Nephron (organoid): ENCODE measurements around the gene RADIL.

Experiments
- H3K27ac Mint-ChIP-seq, 3 experiments: 2 replicates each; pipeline ENCODE4 v1.8.0; 2020; ENCODE audit warnings: mixed read lengths in 3 of 3, mild to moderate bottlenecking in 2 of 3, moderate library complexity in 1 of 3
- H3K27me3 Mint-ChIP-seq: 2 replicates; pipeline ENCODE4 v1.8.0; 2021; ENCODE audit warnings: low read depth, mild to moderate bottlenecking, moderate library complexity, mixed read lengths
- H3K36me3 Mint-ChIP-seq: 2 replicates; pipeline ENCODE4 v1.8.0; 2020; ENCODE audit warnings: low read depth, mixed read lengths
- H3K4me1 Mint-ChIP-seq: 2 replicates; pipeline ENCODE4 v1.8.0; 2020; ENCODE audit warnings: mixed read lengths
- H3K4me3 Mint-ChIP-seq, 3 experiments: 2 replicates each; pipeline ENCODE4 v1.8.0; 2020; ENCODE audit warnings: mild to moderate bottlenecking in 3 of 3, mixed read lengths in 3 of 3, moderate library complexity in 2 of 3
- H3K9me3 Mint-ChIP-seq: 2 replicates; pipeline ENCODE4 v1.8.0; 2020; ENCODE audit warnings: mixed read lengths
- TF ChIP-seq, protein P1 (sequence below), 3 experiments: fragments of 200-600 bp; sonication (generic); IDR thresholded peaks; one replicate each; pipeline ENCODE4 v1.5.0; 2021; ENCODE audit warnings: antibody characterized with exemption in 3 of 3; ENCODE audit not compliant: unreplicated experiment in 3 of 3

Gene RADIL

DNA sequence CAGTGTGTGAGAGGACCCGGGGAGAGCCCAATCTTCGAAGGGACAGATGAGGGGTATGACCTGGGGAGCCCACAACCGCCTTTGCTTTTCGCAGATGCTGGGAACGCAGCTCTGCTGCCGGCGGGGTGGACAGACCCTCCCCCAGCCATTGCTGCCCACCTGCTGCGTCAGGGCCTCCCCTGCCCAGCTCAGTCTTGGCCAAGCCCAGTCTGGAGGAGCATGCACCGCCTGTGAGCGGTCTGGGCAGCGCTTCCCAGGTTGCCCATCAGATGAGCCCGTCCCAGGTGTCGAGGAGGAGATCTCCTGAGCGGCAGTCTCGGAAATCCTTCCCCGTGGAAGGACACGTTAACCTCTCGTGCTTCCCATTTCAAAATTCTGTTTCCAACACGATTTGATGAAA is 125.4 kb downstream of the RADIL start:
- H3K9me3 Mint-ChIP-seq = no peaks in the 10 kb centered on the region
- H3K36me3 Mint-ChIP-seq = peaks cover 38% of the 10 kb centered on the region
- no peaks in the 10 kb centered on the region for H3K27me3 Mint-ChIP-seq
- H3K4me3 Mint-ChIP-seq = no peak overlapping the region
- TF ChIP-seq, protein P1, sequence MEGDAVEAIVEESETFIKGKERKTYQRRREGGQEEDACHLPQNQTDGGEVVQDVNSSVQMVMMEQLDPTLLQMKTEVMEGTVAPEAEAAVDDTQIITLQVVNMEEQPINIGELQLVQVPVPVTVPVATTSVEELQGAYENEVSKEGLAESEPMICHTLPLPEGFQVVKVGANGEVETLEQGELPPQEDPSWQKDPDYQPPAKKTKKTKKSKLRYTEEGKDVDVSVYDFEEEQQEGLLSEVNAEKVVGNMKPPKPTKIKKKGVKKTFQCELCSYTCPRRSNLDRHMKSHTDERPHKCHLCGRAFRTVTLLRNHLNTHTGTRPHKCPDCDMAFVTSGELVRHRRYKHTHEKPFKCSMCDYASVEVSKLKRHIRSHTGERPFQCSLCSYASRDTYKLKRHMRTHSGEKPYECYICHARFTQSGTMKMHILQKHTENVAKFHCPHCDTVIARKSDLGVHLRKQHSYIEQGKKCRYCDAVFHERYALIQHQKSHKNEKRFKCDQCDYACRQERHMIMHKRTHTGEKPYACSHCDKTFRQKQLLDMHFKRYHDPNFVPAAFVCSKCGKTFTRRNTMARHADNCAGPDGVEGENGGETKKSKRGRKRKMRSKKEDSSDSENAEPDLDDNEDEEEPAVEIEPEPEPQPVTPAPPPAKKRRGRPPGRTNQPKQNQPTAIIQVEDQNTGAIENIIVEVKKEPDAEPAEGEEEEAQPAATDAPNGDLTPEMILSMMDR (IDR thresholded peaks at IDR 0.05; ENCODE audit: unreplicated experiment in 3 of 3) = no peak
- H3K4me1 Mint-ChIP-seq = no peaks in the 10 kb centered on the region
- no peak overlapping the region for H3K27ac Mint-ChIP-seq

DNA sequence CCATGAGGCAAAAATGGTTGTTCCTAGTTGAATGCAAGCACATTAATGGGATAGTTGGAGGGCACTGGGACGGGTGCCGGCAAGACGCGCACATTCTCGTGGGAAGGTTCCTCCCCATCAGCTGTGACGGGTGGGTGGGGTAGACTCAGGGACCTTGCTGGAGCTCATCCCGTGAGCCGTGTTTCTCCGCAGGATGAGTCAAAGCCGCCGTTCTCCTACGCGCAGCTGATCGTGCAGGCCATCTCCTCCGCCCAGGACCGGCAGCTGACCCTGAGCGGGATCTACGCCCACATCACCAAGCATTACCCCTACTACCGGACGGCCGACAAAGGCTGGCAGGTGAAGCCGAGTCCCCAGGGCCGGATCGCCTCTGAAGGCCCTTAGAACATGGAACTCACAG is 128.5 kb downstream of the RADIL start:
- Mint-ChIP-seq H3K27me3 (no peaks in the 10 kb centered on the region), H3K4me1 (no peaks in the 10 kb centered on the region), H3K36me3 (peaks cover 30% of the 10 kb centered on the region), H3K27ac (no peak overlapping the region), H3K4me3 (no peak overlapping the region), H3K9me3 (no peaks in the 10 kb centered on the region)
- TF ChIP-seq, protein P1 (IDR thresholded peaks at IDR 0.05; ENCODE audit: unreplicated experiment in 3 of 3) = no peak

DNA sequence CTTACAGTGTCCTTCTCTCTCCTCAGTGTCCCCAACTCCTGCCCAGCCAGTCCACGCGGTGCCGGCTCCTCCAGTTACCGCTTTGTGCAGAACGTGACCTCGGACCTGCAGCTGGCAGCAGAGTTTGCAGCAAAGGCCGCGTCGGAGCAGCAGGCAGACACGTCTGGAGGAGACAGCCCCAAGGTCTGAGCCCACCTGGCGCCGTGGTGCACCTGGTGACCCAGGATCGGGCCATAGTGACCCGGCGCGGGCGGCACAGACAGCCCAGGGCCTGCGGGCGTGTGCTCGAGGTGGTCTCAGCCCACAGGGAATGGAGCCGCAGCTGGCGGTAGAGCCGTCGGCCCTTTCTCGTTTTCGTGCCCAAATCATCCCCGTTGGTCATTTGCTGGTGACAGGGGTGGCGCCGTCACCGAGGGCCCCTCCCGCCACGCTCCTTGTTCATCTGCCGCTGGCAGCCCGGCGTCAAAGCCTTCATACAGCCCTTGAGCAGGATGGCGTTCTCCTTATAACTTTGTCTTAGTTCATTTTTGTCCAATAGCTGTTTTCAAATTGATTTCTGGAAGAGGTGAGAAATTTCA is 129.0 kb downstream of the RADIL start:
- H3K27me3 Mint-ChIP-seq = no peaks in the 10 kb centered on the region
- H3K4me3 Mint-ChIP-seq = no peak overlapping the region
- H3K36me3 Mint-ChIP-seq = peaks cover 26% of the 10 kb centered on the region
- no peak overlapping the region for H3K27ac Mint-ChIP-seq
- H3K9me3 Mint-ChIP-seq = no peaks in the 10 kb centered on the region
- TF ChIP-seq, protein P1 (IDR thresholded peaks at IDR 0.05; ENCODE audit: unreplicated experiment in 3 of 3) = no peak
- no peaks in the 10 kb centered on the region for H3K4me1 Mint-ChIP-seq

DNA sequence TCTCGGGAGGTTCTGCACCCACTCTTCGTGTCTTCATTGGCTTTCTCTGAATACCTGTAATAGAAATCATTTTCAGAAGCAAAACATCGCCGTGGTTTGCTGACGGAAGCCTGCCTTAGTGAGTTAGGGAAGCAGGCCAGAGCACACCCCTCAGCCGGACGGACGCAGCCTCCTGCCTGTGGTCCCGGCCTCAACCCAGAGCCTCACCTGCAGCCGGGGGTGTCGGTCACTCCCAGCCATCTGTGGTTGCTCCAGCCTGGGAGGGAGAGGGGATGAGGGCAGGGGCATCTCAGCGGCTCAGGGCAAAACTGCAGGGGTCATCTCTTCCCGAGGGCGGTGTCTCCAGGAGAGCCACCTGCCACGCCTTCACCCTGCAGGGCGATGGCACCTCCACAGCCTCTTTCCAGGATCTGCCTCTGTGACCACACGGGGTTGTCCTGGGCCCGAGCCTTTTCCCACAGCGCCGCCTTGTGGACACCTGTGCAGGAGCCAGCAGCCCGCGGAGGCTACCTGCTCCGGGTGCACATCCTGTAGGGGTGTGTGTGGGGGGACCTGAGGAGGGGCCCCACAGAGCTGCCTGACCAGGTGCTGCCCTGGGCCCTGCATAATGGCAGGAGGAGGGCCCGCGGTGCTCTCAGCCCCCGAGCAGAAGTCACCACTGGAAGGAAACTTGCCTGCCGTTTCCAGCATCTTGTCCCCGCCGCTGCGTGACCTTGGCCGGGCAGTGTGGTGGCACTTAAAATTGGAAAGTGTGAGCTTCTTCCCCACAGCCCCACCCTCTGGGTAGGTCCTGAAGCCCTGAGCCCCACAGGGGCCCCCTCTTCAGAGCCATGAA is 129.7 kb downstream of the RADIL start:
- no peaks in the 10 kb centered on the region for H3K27me3 Mint-ChIP-seq
- H3K36me3 Mint-ChIP-seq = peaks cover 30% of the 10 kb centered on the region
- peaks cover 4% of the 10 kb centered on the region for H3K4me1 Mint-ChIP-seq
- TF ChIP-seq, protein P1 (IDR thresholded peaks at IDR 0.05; ENCODE audit: unreplicated experiment in 3 of 3) = peak; percentile 74 to 91 (median 81)
- no peak overlapping the region for H3K4me3 Mint-ChIP-seq
- H3K9me3 Mint-ChIP-seq = no peaks in the 10 kb centered on the region
- no peak overlapping the region for H3K27ac Mint-ChIP-seq

DNA sequence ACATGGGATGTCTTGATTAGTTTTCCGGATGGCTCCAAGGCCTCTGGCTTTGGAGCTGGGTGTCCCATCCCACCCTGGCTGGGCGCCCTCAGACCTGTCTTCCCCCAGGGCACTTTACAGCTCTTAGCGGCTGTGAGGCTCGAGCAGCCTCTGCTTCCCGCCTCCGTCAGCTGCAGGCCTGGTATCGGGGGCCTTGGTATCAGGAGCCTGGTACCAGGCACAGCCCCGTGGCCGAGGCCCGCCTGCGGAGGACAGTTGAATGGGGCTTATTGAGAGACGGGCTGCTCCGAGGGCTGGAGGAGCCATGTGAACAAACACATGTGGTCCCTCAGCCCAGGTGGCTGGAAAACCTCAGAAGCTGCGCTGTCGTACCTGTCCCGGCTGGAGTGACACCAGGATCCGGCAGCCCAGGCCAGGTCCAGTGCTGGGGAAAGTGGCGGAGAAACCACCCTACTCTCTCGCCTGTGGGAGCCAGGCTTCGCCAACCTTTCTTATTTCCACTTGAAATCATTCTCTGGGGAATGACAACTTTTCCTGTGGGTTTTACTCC is 132.0 kb downstream of the RADIL start:
- H3K27ac Mint-ChIP-seq = no peak overlapping the region
- peaks cover 37% of the 10 kb centered on the region for H3K36me3 Mint-ChIP-seq
- no peaks in the 10 kb centered on the region for H3K9me3 Mint-ChIP-seq
- H3K4me1 Mint-ChIP-seq = peaks cover 17% of the 10 kb centered on the region
- TF ChIP-seq, protein P1 (IDR thresholded peaks at IDR 0.05; ENCODE audit: unreplicated experiment in 3 of 3) = no peak
- H3K27me3 Mint-ChIP-seq = no peaks in the 10 kb centered on the region
- H3K4me3 Mint-ChIP-seq = no peak overlapping the region
